Activated T-cell treated with anti-CD3 and anti-CD28 coated beads for 4 hours (primary cell): ENCODE results near the gene PYGB.

Experiments
- DNase-seq: peaks from one replicate; pipeline ENCODE4 v3.0.0-alpha.2; 2020

The PYGB gene

GRCh38 chr20:25216199-25216945 lies 31.5 kb upstream of the PYGB start:
- no peak for DNase-seq

- no peak for DNase-seq
Measured at GRCh38 chr20:25217161-25218108, 30.4 kb upstream of the PYGB start.

GRCh38 chr20:25218109-25218486 lies 29.8 kb upstream of the PYGB start:
- no peak for DNase-seq

GRCh38 chr20:25218492-25218891 lies 29.4 kb upstream of the PYGB start:
- no peak for DNase-seq

- DNase-seq, result no peak
Measured at GRCh38 chr20:25219365-25219764, 28.5 kb upstream of the PYGB start.

GRCh38 chr20:25220021-25220730 lies 27.7 kb upstream of the PYGB start:
- DNase-seq, result no peak

GRCh38 chr20:25220810-25221591 lies 26.9 kb upstream of the PYGB start:
- DNase-seq, result no peak

- no peak for DNase-seq
Measured at GRCh38 chr20:25221592-25222460, 26.1 kb upstream of the PYGB start.

GRCh38 chr20:25222461-25223178 lies 25.3 kb upstream of the PYGB start:
- DNase-seq, result no peak

GRCh38 chr20:25223179-25223661 lies 24.7 kb upstream of the PYGB start:
- no peak for DNase-seq

- no peak for DNase-seq
Measured at GRCh38 chr20:25223765-25224720, 23.8 kb upstream of the PYGB start.

- DNase-seq, result no peak
Measured at GRCh38 chr20:25224941-25225340, 22.9 kb upstream of the PYGB start.

- DNase-seq, result no peak
Measured at GRCh38 chr20:25225642-25226432, 22.0 kb upstream of the PYGB start.

- DNase-seq, result no peak
Measured at GRCh38 chr20:25226433-25227316, 21.2 kb upstream of the PYGB start.

- no peak for DNase-seq
Measured at GRCh38 chr20:25227317-25227831, 20.5 kb upstream of the PYGB start.

GRCh38 chr20:25229486-25230165 lies 18.3 kb upstream of the PYGB start:
- DNase-seq, result no peak
